NOMO-1 (cell line): ENCODE measurements around the gene TUBD1.
"Not testable (repeated sequence)": the region's sequence is repeated elsewhere in the genome, so short reads cannot be mapped to it uniquely, and the experiment has no call there.

Source experiments
- DNase-seq, 2 experiments: peaks; one replicate each; lab custom pipeline; 2025; ENCODE audit not compliant: unreplicated experiment in 2 of 2; lab: John Stamatoyannopoulos, UW

TUBD1 gene

GRCh38 chr17:59846394-59847165 is 46.2 kb downstream of the TUBD1 start:
- no peak for DNase-seq

DNA sequence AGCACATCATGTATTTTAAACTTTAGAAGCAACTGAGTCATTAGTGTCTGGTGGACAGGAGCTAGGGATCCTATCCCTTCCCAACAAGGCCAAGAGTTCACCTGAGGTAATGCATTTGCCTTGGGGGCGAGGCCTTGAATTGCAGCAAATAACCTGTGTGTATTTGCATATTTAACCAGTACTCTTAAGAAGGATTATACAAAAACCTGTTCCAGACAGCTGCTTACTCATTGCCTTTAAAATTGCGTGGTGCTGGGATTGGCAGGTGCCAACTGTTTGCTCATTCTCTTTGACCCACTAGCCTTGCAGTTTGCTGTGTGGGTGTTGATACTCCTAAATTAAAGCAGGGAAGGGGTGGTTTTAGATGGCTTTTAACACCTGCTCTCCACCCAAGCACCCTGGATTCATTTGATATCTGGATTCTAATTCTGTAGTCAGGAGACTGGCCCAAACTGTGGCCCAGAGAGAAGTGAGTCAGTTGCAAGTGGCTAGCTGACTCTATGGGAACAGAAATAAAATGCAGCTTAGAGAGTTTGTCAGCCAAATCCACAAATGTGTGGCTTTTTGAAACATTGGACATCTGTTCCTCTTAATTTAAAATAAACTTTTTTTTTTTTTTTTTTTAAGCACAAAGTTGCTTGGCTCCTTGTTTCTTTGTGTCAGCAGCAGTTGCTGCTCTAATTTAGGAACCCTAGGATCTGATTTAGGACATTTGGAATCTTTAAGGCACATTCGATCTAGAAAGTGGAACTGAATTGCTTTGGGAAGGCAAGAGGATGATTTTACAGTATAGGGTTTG is 46.9 kb downstream of the TUBD1 start:
- peak in 1 of 2 experiments; percentile 44 for DNase-seq

DNA sequence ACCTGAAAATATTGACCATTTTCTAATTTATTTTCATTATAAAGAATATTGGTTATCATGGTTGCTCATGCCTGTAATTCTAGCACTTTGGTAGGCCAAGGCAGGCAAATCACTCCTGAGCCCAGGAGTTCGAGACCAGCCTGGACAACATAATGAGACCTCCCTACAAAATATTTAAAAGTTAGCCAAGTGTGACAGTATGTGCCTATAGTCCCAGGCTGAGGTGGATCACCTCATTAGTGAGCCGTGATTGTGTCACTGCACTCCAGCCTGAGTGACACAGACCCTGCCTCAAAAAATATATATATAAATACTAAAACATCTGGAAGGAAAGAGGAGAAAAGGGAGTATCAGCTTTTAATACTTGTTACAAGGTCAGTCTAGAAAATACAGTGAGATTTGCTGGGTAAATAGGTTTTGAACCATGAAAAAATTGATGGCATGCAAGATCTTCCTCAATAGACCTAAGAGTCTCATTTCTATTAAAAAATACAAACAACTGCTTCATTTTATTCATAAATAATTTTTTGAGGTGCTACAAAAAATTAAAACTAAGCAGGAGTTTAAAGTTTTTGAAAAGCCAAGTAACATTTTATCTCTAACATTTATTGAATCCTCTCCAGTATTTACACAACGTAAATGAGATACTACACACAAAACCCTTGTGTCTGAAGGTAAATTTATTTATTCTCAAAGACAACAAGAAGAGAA is 47.7 kb downstream of the TUBD1 start:
- DNase-seq, result no peak

GRCh38 chr17:59842901-59843652 is 49.7 kb downstream of the TUBD1 start:
- DNase-seq, result no peak

DNA sequence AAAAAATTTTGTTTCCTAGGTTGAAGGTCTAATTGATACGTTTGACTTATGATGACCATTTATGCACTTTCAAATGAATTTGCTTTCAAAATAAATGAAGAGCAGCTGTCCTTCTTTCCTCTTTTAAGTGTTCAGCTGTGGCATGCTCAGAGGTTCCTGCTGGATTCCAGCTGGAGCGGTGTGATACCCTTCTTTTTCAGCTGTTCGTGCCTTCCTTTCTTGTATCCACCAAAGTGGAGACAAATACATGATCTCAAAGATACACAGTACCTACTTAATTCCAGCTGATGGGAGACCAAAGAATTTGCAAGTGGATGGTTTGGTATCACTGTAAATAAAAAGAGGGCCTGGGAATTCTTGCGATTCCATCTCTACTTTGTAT is 50.9 kb downstream of the TUBD1 start:
- DNase-seq, result not testable (repeated sequence)

- not testable (repeated sequence) for DNase-seq
Measured at GRCh38 chr17:59841091-59841881, 51.5 kb downstream of the TUBD1 start.

- no peak for DNase-seq
Measured at GRCh38 chr17:59840329-59841090, 52.2 kb downstream of the TUBD1 start.

DNA sequence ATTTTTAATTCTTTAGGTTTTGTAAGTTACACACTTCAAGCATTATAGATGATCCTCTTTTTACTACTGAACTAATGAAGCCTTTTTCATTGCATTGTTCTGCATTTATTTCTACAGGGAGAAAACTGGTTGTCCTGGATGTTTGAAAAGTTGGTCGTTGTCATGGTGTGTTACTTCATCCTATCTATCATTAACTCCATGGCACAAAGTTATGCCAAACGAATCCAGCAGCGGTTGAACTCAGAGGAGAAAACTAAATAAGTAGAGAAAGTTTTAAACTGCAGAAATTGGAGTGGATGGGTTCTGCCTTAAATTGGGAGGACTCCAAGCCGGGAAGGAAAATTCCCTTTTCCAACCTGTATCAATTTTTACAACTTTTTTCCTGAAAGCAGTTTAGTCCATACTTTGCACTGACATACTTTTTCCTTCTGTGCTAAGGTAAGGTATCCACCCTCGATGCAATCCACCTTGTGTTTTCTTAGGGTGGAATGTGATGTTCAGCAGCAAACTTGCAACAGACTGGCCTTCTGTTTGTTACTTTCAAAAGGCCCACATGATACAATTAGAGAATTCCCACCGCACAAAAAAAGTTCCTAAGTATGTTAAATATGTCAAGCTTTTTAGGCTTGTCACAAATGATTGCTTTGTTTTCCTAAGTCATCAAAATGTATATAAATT is 53.0 kb downstream of the TUBD1 start:
- no peak for DNase-seq

GRCh38 chr17:59838052-59838916 is 54.5 kb downstream of the TUBD1 start:
- DNase-seq, result peak in 1 of 2 experiments; percentile 32

DNA sequence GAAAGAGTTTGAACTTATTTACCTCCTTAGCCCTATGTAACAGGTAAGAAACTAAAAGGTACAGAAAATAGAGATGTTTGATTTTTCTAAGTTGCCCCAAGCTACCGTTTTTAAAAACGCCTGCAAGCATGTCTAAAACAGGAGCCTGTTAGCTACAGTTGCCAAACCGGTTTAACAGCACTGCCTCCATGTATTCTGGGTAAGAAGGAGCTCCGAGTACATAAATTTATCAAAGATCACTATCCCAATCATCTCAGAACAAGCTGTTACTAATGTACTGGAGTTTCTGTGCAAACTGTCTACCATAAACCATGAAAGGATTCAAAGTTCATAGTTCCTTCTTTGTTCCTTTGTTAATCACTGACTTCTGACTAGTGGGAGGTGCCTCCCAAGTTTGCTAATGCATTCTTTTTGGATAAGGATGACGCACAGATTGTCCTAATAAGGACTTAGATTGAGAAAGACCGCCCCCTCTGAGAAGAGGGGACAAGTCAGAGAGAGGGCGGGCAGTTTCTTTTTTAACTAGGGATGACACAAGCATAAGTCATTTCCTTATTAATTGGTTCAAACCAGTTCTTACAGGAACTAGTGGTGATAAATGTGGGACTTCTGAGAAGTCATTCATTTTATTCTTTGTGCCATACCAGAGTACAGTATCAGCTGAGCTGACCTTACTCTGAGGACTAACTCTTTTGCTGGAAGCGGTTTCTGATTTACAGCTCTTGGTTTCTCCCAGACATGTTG is 55.3 kb downstream of the TUBD1 start:
- DNase-seq, result peak; percentile 87 to 100

GRCh38 chr17:59832883-59833379 is 59.8 kb downstream of the TUBD1 start:
- no peak for DNase-seq

- no peak for DNase-seq
Measured at GRCh38 chr17:59830846-59831486, 61.8 kb downstream of the TUBD1 start.

DNA sequence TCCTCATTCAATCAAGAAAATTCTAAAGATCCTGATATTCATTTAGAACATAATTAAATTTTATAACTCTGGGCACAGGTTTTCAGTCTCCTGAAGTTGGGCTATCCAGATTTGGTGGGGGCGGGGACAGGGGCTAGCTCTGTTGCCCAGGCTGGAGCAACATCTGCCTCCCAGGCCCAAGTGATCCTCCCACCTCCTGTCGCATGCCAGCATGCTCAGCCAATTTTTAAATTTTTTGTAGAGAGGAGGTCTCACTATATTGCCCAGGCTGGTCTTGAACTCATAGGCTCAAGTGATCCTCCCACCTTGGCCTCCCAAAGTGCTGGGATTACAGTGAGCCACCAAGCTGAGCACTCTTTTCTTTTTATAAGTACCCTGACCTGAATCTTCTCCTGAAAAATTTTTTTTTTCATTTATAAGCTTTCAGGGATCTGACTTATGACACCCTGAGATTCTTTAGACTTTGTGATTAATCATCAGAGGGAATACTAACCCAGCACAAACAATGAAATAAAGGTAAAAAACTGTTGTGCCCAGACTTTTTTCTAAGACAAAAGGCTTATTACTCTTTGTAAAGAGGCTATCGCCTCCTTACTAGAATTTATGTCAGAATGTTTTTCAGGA is 62.6 kb downstream of the TUBD1 start:
- DNase-seq, result no peak

DNA sequence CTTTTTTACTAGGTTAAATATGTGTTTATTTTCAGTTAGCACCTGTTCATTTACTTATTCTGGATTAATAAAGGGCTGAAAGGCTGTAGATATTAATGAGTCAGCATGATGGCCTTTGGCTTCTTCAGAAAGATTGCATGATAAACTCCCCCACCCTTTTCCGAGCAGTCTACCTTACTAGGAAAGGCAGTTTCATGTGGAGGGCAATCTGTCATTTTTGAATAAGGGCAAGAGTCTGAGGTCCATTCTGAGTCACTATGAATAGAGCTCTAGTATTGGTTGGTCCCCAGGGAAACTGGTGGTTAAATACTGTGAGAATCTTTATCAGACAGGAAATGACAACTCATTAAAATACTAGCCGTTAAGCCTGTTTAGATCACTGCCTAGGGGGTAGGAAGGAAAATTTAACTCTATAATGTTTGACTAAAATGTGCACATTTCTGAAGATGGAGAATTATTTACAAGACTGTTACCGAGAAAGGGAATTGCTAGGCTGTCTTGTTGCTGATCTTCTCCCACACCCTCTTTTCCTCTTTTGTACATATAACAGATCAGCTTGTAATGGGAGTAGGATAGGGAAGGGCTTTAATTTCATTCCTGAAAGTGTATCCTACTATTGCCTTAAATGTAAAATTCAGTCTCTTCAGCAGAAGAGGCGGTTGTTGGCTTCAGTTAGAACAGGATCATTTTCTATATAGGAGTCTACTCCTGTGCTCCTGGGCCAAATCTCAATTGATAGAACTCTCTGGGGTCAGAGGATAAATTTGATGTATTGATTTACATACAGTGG is 63.3 kb downstream of the TUBD1 start:
- peak; percentile 93 to 99 for DNase-seq

GRCh38 chr17:59828819-59829216 is 63.9 kb downstream of the TUBD1 start:
- not testable (repeated sequence) for DNase-seq
